Stimulated activated CD8-positive, alpha-beta memory T cell treated with anti-CD3 and anti-CD28 coated beads, Interleukin-15, amount 100 ng/mL, for 1 hour (primary cell): ENCODE results near the gene VN1R5.
A peak's percentile ranks its signal among the peaks of the same experiment; 100 is the strongest.
"Not testable (repeated sequence)": the region's sequence is repeated elsewhere in the genome, so short reads cannot be mapped to it uniquely, and the experiment has no call there.

ENCODE experiments used
- DNase-seq: peaks from one replicate; pipeline ENCODE4 v3.0.0-alpha.2; 2020; ENCODE audit warnings: low read depth

VN1R5 gene

DNA sequence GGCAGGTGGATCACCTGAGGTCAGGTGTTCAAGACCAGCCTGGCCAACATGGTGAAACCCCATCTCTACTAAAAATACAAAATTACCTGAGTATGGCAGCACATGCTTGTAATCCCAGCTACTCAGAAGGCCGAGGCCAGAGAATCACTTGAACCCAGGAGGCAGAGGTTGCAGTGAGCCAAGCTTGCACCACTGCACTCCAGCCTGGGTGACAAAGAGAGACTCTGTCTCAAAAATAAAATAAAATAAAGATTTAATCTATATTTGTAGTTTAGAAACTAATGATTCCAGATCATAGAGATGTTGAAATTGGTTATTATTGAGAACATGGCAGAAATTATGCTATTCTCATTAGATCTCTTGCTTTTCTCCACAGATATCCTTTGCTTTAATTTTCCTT lies at the start of gene VN1R5:
TSS of gene VN1R5 (plus strand) at position 301 of the 400 bp plus-strand sequence.
- not testable (repeated sequence) for DNase-seq

GRCh38 chr1:247209396-247209795 lies 46.5 kb upstream of the VN1R5 start:
- no peak for DNase-seq

- no peak for DNase-seq
These were observed 45.9 kb upstream of the VN1R5 start for GRCh38 chr1:247210062-247210375.

DNA sequence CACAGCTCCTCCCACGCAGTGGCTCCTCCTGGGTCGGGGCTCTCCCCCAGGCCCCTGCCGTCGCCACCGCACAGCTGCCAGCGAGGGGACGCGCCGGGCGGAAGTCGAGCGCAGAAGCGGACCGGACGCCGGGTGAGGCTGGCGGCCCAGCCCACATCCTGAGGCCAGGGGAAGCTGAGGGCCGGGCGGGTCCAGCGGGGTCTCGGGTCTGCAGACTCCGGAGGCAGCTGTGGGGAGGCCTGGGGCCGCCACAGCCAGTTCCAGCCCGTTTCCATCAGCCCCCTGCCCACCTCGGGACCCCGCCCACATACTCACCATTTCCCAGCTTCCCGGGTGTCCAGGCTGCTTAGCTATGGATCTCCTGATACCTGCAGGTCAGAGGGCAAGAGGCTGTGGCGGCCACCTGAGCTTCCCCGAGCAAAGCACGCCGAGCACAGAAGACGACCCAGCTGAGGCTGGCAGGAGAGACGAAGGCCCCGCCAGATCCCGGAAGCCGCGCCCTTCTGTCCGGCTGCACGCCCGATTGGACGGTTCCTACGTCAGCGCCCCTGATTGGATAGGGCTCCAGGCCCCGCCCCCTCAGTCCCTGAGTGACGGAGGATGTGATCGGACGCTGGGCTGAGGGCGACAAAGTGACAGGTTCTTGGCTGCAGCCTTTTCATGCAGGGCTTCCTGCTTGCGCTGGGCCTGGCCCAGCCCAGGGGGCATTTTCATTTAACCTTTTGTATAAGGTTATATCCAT lies 45.3 kb upstream of the VN1R5 start:
- DNase-seq = peak; percentile 92

DNA sequence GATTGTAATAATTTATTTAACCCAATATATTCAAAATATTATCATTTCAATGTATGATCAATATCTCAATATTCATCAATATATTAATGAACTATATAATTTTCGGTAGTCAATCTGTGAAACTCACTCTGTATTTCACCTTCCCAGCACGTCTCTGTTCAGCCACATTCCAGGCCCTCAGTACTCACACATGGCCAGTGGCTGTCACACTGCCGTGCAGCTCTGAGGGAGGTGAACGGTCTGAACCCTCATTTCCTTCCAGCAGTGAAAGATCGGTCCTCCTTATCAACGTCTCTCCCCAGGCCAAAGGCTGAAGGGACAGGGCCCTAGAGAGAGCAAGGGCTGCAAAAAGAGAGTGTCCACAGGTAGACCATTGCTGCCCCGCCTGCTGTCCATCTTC lies 44.5 kb upstream of the VN1R5 start:
- no peak for DNase-seq

- no peak for DNase-seq
These were observed 43.9 kb upstream of the VN1R5 start for GRCh38 chr1:247212012-247212411.

- no peak for DNase-seq
These were observed 43.0 kb upstream of the VN1R5 start for GRCh38 chr1:247212627-247213617.

GRCh38 chr1:247216261-247216660 lies 39.6 kb upstream of the VN1R5 start:
- no peak for DNase-seq

- no peak for DNase-seq
These were observed 37.7 kb upstream of the VN1R5 start for GRCh38 chr1:247218121-247218651.

GRCh38 chr1:247220280-247220679 lies 35.6 kb upstream of the VN1R5 start:
- DNase-seq = not testable (repeated sequence)

GRCh38 chr1:247222840-247223239 lies 33.0 kb upstream of the VN1R5 start:
- DNase-seq = no peak

- no peak for DNase-seq
These were observed 31.1 kb upstream of the VN1R5 start for GRCh38 chr1:247224822-247225221.

DNA sequence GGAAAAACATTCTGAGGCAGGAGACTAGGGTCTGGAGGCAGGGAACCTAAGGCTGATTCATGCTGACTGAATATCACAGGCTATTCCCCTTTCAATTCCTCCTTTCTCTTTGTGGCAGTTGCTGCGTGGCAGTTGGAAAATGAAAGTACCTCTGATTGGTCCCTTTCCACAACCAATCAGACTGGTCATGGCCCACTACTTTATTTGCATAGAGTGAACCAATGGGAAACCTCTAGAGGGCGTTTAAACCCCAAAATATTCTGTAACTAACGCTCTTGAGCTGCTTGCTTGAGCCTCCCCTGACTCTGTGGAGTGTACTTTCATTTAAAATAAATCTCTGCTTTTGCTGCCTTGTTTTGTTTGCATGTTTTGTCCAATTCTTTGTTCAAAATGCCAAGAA lies 27.7 kb upstream of the VN1R5 start:
- no peak for DNase-seq

DNA sequence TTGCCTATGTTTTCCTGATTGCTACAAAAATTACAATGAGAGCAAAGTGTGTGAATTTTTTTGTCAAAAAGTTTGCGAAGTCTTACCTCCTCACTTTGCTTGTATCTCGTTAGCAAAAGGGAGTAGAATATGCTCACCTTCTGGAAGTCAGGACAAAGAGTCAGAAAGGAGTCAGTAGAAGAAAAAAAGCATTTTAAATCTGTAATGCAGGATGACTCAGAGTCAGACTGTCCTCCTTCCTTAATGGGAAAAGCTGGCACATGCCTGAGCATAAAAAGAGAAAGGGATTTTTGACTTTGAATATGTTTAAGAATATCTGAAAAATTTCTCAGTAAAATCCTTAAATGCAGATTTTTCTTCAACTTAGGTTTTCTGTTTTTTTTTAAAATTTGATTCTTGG lies 14.2 kb upstream of the VN1R5 start:
- no peak for DNase-seq

DNA sequence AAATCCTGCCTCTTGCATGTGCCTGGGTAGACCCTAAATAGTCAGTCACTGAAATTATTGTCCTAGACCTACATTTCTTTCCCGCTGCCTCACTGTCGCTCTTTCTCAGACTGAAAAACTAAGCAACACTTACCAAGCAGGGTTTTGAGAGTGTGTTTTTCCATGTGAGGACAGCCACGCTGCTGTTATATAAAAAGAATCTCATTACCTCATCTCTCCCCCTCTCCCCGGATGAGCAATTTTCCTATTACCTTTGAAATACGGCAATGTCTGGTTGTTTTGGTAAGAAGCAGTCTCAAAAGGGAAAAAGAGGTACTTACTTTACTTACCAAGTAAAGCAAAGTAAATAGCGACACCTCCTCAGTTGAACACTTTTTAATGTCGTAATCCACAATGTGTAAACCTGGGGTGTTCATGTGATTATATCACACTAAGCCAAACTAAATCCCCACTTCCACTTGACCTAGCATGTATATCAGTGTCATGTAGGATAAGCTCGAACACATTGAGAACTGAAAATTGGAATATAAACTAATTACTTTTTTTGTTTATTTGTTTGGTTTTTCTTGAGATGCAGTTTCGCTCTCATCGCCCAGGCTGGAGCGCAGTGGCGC lies 12.2 kb upstream of the VN1R5 start:
- no peak for DNase-seq

DNA sequence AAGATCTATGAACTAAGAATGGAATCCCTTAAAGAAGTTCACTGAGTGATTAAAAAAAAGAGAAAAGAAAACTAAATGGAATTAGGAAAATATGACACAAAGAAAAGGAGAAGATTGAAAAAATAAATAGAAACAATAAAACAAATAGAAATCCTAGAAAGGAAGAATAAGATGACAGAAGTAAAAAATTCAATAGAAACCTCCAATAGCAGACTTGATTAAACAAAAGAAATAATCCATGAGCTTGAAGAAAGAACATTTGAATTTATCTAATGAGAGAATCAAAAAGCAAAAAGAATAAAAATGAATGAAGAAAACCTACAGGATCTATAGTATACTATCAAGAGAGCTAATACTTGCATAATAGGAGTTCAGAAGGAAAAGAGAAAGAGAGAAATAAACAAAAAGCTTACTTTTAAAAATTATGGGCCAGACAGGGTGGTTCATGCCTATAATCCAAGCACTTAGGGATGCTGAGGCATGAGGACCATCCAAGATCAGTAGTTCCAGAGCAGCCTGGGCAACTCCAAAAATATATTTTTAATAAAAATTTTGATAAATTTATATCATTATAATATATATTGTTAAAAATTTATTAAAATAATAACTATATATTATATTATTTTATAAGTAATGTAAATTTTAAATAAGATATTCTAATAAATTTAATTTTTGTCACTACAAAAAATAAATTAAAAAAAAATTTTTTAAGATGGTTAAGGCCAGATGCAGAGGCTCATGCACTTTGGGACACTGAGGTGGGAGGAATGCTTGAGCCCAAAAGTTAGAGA lies 9.4 kb upstream of the VN1R5 start:
- no peak for DNase-seq

DNA sequence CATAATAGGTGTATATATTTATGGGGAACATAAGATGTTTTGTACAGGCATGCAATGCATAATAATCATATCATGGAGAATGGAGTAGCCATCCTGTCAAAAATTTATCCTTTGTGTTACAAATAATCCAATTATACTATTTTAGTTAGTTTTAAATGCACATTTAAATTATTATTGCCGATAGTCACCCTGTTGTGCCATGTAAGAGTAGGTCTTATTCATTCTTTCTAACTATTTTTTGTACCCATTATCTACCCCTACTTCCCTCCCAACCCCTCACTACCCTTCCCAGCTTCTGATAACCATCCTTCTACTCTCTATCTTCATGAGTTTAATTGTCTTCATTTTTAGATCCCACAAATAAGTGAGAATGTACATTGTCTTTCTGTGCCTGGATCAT lies 8.3 kb upstream of the VN1R5 start:
- DNase-seq = no peak

DNA sequence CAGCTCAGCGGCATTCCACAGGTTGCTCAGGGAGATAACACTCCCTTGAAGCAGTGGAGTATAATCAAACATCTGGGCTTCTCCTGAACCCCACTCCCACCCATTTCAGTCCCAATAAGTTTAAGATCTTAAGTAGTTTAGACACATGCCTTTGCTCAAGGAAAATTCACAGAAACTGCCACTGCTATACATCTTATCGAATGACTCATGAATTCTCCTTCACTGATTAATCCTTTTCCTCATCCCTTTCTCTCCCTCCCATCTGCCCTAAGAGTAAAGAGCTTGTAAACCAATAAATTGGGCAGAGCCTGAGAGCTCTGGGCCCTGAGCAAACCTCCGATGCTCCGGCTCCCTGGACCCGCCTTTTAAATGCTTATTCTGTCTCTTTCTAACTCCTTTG lies 10.2 kb downstream of the VN1R5 start:
- no peak for DNase-seq

GRCh38 chr1:247268390-247269045 lies 12.6 kb downstream of the VN1R5 start:
- no peak for DNase-seq

DNA sequence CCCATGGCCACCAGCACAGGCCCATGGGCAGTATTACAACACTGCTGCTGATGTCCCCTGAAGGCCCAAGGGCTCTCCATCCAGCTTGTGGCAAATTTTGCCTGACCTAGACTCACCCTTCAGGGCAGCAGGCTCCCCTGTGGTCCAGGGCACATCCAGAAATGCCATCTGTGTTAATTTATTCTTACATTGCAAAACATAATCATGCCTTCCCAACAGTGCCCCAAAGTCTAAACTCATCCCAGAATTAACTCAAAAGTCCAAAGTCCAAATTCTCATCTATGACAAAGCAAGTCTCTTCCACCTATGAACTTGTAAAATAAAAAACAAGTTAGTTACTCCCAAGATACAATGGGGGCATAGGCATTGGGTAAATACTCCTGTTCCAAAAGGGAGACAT lies 13.3 kb downstream of the VN1R5 start:
- no peak for DNase-seq

DNA sequence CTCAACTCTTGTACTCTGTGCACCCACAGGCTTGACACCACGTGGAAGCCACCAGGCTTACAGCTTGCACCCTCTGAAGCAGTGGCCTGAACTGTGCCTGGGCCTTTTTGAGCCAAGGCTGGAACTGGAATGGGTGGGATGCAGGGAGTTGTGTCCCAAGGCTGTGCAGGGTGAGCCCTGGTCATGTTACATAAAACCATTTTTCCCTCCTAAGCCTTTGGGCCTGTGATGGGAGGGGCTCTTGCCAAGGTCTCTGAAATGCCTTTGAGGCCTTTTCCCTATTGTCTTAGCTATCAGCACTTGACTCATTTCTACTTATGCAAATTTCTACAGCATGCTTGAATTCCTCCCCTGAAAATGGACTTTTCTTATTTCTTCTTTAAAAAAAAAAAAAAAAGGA lies 14.1 kb downstream of the VN1R5 start:
- DNase-seq = no peak
